GM23248 (cell line): ENCODE measurements around the gene ZRSR2. TPM values are rescaled to one million over a fixed set of nuclear protein-coding genes. Genes with fewer than 3 reads are reported as not detected.
"Not testable (repeated sequence)": the region's sequence is repeated elsewhere in the genome, so short reads cannot be mapped to it uniquely, and the experiment has no call there.

Experiments used
- DNase-seq: peaks from one replicate; pipeline ENCODE4 v3.0.0-alpha.2; 2015
- H2AFZ ChIP-seq: fragments of 200-600 bp; sonication (generic); 2 replicates; pipeline ENCODE4 v1.6.1; 2016; ENCODE audit warnings: antibody characterized with exemption
- H3F3A ChIP-seq: fragments of 200-600 bp; sonication (generic); 2 replicates; pipeline ENCODE4 v1.6.1; 2016; ENCODE audit warnings: mild to moderate bottlenecking, antibody characterized with exemption, mixed run types; ENCODE audit not compliant: insufficient read depth
- H3K27ac ChIP-seq: fragments of 200-600 bp; sonication (generic); 2 replicates; pipeline ENCODE4 v1.5.1; 2016; ENCODE audit warnings: mild to moderate bottlenecking
- H3K27me3 ChIP-seq: fragments of 200-600 bp; sonication (generic); replicated peaks from 2 replicates; pipeline ENCODE4 v1.6.1; 2016; ENCODE audit warnings: mild to moderate bottlenecking; ENCODE audit not compliant: insufficient read depth
- H3K36me3 ChIP-seq: fragments of 200-600 bp; sonication (generic); 2 replicates; pipeline ENCODE4 v1.6.1; 2016; ENCODE audit warnings: low read depth, mild to moderate bottlenecking
- H3K4me1 ChIP-seq: fragments of 200-600 bp; sonication (generic); 2 replicates; pipeline ENCODE4 v1.6.1; 2016; ENCODE audit warnings: mild to moderate bottlenecking; ENCODE audit not compliant: insufficient read depth
- H3K4me2 ChIP-seq: fragments of 200-600 bp; sonication (generic); one replicate; pipeline ENCODE4 v1.6.1; 2016; ENCODE audit warnings: mild to moderate bottlenecking; ENCODE audit not compliant: unreplicated experiment
- H3K4me3 ChIP-seq: fragments of 200-600 bp; sonication (generic); 2 replicates; pipeline ENCODE4 v1.5.1; 2016; ENCODE audit warnings: mild to moderate bottlenecking
- H3K79me2 ChIP-seq: fragments of 200-600 bp; sonication (generic); 2 replicates; pipeline ENCODE4 v1.6.1; 2016; ENCODE audit warnings: mild to moderate bottlenecking; ENCODE audit not compliant: insufficient read depth
- H3K9ac ChIP-seq: fragments of 200-600 bp; sonication (generic); 2 replicates; pipeline ENCODE4 v1.6.1; 2016; ENCODE audit warnings: mild to moderate bottlenecking
- H3K9me2 ChIP-seq: fragments of 200-600 bp; sonication (generic); 2 replicates; pipeline ENCODE4 v1.6.1; 2016; ENCODE audit warnings: mixed run types, mild to moderate bottlenecking, moderate library complexity; ENCODE audit not compliant: insufficient read depth
- H3K9me3 ChIP-seq: fragments of 200-600 bp; sonication (generic); one replicate; pipeline ENCODE4 v1.6.1; 2017; ENCODE audit warnings: low read depth
- H4K20me1 ChIP-seq: fragments of 200-600 bp; sonication (generic); 2 replicates; pipeline ENCODE4 v1.6.0; 2016; ENCODE audit not compliant: insufficient read depth
- EZH2 ChIP-seq: fragments of 200-600 bp; sonication (generic); IDR thresholded peaks from 2 replicates; pipeline ENCODE4 v1.6.1; 2018; ENCODE audit warnings: antibody characterized with exemption, mild to moderate bottlenecking; ENCODE audit not compliant: insufficient read depth, poor library complexity, severe bottlenecking
- EZH2phosphoT487 ChIP-seq: fragments of 200-600 bp; sonication (generic); IDR thresholded peaks from 2 replicates; pipeline ENCODE4 v1.6.1; 2018; ENCODE audit warnings: antibody characterized with exemption, moderate library complexity, mild to moderate bottlenecking, low read depth; ENCODE audit not compliant: insufficient read depth
- WGBS, 2 experiments: methylation state at CpG; one replicate each; pipeline ENCODE4 v1.1.6; 2015 to 2017; ENCODE audit warnings: low lambda C conversion rate in 2 of 2, low coverage in 1 of 2; ENCODE audit errors: missing lambda C conversion rate in 2 of 2; 5-methylcytosine and 5-hydroxymethylcytosine counted together
- in situ Hi-C: fragments of 300-500 bp; cut with MboI; formaldehyde crosslinking; loops from 2 replicates; pipeline ENCODE4 v1.15.0; 2020
- polyA plus RNA-seq: library from polyadenylated mRNA; unstranded; fragments of >200 nt; fragmentation: Nextera tagmentation; extraction: Ambion mirVana; gene quantifications from 2 replicates; pipeline ENCODE4 v1.2.1, GENCODE V29; 2016
- total RNA-seq: library from RNA; depleted of rRNA; stranded (reverse); fragments of >200 nt; shearing (Covaris generic); gene quantifications from 2 replicates; pipeline ENCODE4 v1.2.3, GENCODE V29; 2014

The ZRSR2 gene
- total and polyA plus RNA-seq, 2 experiments from 2014 or later = 4.1 to 9.9 TPM

DNA sequence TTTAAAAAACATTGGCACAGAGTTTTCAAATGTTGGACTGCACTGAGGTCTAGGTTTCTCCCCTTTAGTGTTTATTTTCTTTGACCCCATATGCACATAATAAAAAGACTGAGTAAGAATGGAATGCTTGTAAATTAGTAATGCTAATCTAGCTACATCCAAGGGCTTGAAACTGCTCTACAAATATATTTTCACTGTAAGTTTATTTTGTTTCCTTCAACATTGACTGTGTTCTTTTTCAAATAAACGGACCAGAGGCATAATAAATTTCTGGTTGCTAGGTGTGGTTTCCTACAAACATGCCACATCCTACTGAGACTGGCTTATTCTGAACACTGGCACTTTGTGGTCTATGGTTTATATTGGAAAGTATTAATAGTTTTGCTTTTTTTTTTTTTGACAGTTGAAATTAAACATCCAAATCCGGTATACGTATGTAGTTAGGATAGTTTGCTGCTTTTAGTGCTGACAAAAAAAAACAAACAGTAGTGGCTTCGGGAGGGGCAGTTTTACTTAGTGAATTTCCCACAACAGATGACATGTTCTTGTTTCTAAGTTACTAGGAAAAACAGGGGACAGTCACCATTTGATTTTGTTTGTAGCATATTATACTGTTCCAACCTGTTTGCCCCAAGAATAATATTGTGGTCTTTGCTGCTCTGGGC, 39.0 kb upstream of the ZRSR2 start:
- no peaks in the 10 kb centered on the region for H3K27me3 ChIP-seq
- peak overlapping the region; percentile 77 for H3K9ac ChIP-seq
- no peaks in the 10 kb centered on the region for H4K20me1 ChIP-seq
- in situ Hi-C loops = no loop called here
- 6 to 11% methylated on average over 4 of the region's 4 CpGs for WGBS, 2 experiments
- peak overlapping the region; percentile 79 for H3K27ac ChIP-seq
- no peaks in the 10 kb centered on the region for H3K9me2 ChIP-seq
- peak overlapping the region; percentile 15; the same call in 1 of the 2 replicates for H3K4me3 ChIP-seq
- H3F3A ChIP-seq = peaks cover 32% of the 10 kb centered on the region
- no peak for TF ChIP-seq EZH2phosphoT487
- no peak for TF ChIP-seq EZH2
- no peak overlapping the region for H2AFZ ChIP-seq
- H3K79me2 ChIP-seq = no peaks in the 10 kb centered on the region
- peaks cover 31% of the 10 kb centered on the region for H3K4me1 ChIP-seq
- no peaks in the 10 kb centered on the region for H3K36me3 ChIP-seq
- peak overlapping the region; percentile 65 for H3K4me2 ChIP-seq
- no peaks in the 10 kb centered on the region for H3K9me3 ChIP-seq
- peak; percentile 64 for DNase-seq

DNA sequence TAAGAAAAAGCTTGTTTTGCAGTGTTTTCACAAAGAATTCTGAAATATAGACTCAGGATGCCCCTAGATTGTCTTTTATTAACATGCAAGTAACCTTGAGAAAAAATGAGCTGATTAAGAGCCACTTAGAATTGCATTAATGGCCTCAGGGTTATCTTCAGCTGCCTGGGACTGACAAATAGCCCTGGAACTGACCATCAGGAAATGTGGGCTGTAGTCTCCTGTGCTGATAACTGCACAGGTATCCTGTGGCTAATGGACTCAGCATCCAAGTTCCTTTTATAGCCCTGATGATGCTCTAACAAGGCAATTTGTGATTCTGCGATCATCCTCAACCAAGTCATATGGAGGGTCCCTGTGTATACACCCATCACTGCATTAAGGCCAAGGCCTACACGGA, 35.2 kb upstream of the ZRSR2 start:
- Histone ChIP-seq H3F3A (peaks cover 19% of the 10 kb centered on the region), H4K20me1 (no peaks in the 10 kb centered on the region), H3K4me3 (no peak overlapping the region), H3K36me3 (no peaks in the 10 kb centered on the region), H3K9me3 (no peaks in the 10 kb centered on the region), H3K4me2 (no peak overlapping the region), H2AFZ (no peak overlapping the region), H3K27me3 (no peaks in the 10 kb centered on the region), H3K4me1 (peaks cover 20% of the 10 kb centered on the region), H3K9ac (no peak overlapping the region), H3K9me2 (no peaks in the 10 kb centered on the region), H3K27ac (no peak overlapping the region), H3K79me2 (no peaks in the 10 kb centered on the region)
- TF ChIP-seq EZH2phosphoT487 (no peak), EZH2 (no peak)
- in situ Hi-C loops = no loop called here
- 18 to 67% methylated on average over 1 to 2 of the region's 2 CpGs for WGBS, 2 experiments
- DNase-seq = no peak

DNA sequence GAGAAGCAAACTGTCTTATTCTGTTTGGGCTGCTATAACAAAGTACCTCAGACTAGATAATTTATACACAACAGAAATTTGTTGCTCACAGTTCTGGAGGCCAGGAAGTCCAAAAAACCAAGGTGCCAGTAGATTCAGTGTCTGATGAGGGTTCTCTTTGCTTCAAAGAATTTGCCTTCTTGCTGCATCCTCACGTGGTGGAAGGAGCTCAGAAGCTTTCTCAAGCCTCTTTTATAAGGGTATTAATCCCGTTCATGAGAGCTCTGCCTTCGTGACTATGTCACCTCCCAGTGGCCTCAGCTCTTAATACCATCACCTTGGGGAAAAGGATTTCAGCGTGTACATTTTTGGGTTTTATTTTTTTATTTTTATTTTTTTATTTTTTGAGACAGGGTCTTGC, 32.1 kb upstream of the ZRSR2 start:
- Histone ChIP-seq H3K4me1 (no peaks in the 10 kb centered on the region), H3K4me3 (no peak overlapping the region), H3K27me3 (no peaks in the 10 kb centered on the region), H3K36me3 (no peaks in the 10 kb centered on the region), H3K9me2 (no peaks in the 10 kb centered on the region), H3K4me2 (no peak overlapping the region), H3K27ac (no peak overlapping the region), H3K9me3 (no peaks in the 10 kb centered on the region), H3F3A (no peaks in the 10 kb centered on the region), H3K9ac (no peak overlapping the region), H2AFZ (no peak overlapping the region), H3K79me2 (no peaks in the 10 kb centered on the region), H4K20me1 (no peaks in the 10 kb centered on the region)
- no peak for DNase-seq
- WGBS, 2 experiments = 76 to 82% methylated on average over 4 of the region's 4 CpGs
- in situ Hi-C loops = no loop called here
- TF ChIP-seq EZH2phosphoT487 = no peak
- TF ChIP-seq EZH2 = no peak

DNA sequence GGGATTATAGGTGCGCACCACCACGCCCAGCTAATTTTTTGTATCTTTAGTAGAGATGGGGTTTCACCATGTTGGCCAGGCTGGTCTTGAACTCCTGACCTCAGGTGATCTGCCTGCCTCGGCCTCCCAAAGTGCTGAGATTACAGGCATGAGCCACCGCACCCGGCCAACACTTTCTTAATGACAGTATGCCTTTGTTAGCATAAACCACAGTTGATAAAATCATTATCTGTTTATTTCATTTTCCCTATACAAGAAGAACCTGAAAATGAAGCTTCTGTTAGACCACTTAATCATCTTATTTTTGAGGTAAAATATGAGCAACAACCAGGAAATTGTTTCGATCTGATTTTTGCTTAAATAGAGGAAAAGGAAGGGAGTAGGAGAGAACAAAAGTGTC, 30.4 kb upstream of the ZRSR2 start:
- H3K9ac ChIP-seq, H3K27ac ChIP-seq, H3K9me3 ChIP-seq, H2AFZ ChIP-seq, H3K36me3 ChIP-seq, DNase-seq, H3K4me2 ChIP-seq, H3K27me3 ChIP-seq, H3K9me2 ChIP-seq, H3K79me2 ChIP-seq, H3K4me3 ChIP-seq, H3F3A ChIP-seq, in situ Hi-C loops, H3K4me1 ChIP-seq, H4K20me1 ChIP-seq: not testable (repeated sequence)
- WGBS, 2 experiments = 88 to 99% methylated on average over 2 to 6 of the region's 6 CpGs
